BJ (cell line): ENCODE results near the gene CEP104. TPM values are rescaled to one million over a fixed set of nuclear protein-coding genes. Genes with fewer than 3 reads are reported as not detected.

Source experiments
- CTCF ChIA-PET: fragments of 350-600 bp; formaldehyde crosslinking; extraction: SDS; loops from one replicate; lab custom pipeline; 2021; ENCODE audit warnings: antibody characterized with exemption, inconsistent platforms; lab: Yijun Ruan, JAX
- POLR2A ChIA-PET: fragments of 300-600 bp; sonication (Branson Sonifier 250); formaldehyde crosslinking; extraction: SDS; loops from one replicate; lab custom pipeline; 2021; ENCODE audit warnings: antibody characterized with exemption; lab: Charles Lee
- DNase-seq: peaks from one replicate; pipeline ENCODE4 v3.0.0-alpha.2; 2011; ENCODE audit warnings: low read depth
- H3K27me3 ChIP-seq: 2 replicates; pipeline ENCODE4 v1.6.0; 2011; ENCODE audit warnings: low read length; ENCODE audit not compliant: control insufficient read depth, insufficient read depth
- H3K36me3 ChIP-seq: 2 replicates; pipeline ENCODE4 v1.5.1; 2011; ENCODE audit warnings: low read length; ENCODE audit not compliant: control insufficient read depth, insufficient read depth
- H3K4me3 ChIP-seq: 2 replicates; pipeline ENCODE4 v1.5.1; 2011; ENCODE audit warnings: low read depth, mild to moderate bottlenecking, control low read depth, low read length
- polyA plus RNA-seq: library from polyadenylated mRNA; depleted of rRNA; stranded (reverse); fragments of >200 nt; gene quantifications from 2 replicates; pipeline ENCODE4 v1.2.3, GENCODE V29; 2011
- TF ChIP-seq, protein P1 (sequence below): IDR thresholded peaks from 2 replicates; pipeline ENCODE4 v1.5.1; 2011; ENCODE audit warnings: low read depth, mild to moderate bottlenecking, control low read depth, inconsistent platforms, low read length, moderate library complexity; ENCODE audit not compliant: insufficient read depth

CEP104 gene
- polyA plus RNA-seq, 1 experiment, result 19.5 TPM

DNA sequence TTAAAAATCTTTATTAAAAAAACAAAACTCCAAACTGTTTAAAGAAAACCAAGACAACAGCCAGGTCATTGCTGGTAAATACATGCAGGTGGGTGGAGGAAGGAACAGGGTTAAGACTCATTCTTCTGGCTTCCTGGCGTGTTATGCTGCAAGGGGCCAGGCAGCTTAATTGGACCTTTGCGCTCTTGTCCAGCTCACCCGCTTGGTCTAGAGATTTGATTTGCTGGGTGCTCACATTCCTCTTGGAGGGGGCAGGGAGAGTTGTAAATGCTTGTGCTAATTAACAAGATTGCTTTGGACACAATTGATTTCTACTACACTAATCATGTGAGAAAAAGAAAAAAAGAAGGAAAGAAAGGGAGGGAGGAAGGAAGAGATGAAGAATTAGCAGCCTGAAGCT is 10.5 kb downstream of the CEP104 start:
- no peak for DNase-seq
- ChIA-PET CTCF (interaction anchor here (0.6 kb wide), 1 partner anchor 26 kb away, joined by 3 read pairs; no protein-coding TSS in a partner anchor), POLR2A (no interaction called here)
- Histone ChIP-seq H3K36me3 (peaks cover 10% of the 10 kb centered on the region), H3K4me3 (no peak overlapping the region), H3K27me3 (no peaks in the 10 kb centered on the region)
- TF ChIP-seq, protein P1, sequence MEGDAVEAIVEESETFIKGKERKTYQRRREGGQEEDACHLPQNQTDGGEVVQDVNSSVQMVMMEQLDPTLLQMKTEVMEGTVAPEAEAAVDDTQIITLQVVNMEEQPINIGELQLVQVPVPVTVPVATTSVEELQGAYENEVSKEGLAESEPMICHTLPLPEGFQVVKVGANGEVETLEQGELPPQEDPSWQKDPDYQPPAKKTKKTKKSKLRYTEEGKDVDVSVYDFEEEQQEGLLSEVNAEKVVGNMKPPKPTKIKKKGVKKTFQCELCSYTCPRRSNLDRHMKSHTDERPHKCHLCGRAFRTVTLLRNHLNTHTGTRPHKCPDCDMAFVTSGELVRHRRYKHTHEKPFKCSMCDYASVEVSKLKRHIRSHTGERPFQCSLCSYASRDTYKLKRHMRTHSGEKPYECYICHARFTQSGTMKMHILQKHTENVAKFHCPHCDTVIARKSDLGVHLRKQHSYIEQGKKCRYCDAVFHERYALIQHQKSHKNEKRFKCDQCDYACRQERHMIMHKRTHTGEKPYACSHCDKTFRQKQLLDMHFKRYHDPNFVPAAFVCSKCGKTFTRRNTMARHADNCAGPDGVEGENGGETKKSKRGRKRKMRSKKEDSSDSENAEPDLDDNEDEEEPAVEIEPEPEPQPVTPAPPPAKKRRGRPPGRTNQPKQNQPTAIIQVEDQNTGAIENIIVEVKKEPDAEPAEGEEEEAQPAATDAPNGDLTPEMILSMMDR, result no peak

DNA sequence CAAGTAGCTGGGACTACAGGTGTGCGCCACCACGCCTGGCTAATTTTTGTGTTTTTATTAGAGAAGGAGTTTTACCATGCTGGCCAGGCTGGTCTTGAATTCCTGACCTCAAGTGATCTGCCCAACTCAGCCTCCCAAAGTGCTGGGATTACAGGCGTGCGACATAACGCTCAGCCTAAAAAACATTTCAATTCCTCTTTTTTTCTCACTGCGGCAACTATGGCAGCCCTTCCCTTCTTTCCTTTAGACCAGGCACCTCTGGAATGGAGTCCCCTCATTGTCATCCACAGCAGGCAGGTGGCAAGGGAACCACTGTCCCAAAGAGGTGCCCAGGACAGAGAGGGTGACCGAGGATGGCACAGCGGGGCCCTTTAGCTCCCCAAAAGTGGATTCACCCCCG is 14.1 kb downstream of the CEP104 start:
- TF ChIP-seq, protein P1, result no peak
- POLR2A ChIA-PET, result no interaction called here

DNA sequence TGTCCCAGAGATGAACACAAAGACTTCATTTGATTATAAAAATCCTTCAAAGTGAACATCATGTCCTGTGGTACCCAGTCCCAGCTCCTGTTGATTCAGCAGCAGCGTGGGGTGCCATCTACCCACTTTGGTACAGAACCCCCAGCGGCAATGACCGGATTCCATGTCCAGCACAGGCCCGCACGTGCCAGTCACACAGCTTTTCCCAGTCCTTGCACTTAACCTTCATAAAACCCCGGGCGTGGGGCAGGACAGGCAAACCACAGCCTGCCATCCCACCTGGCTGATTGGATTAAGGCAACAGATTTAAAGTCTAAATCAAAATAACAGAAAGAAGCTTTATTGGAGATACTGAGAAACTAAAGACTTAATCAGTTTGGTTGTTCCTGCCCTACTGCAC is 15.5 kb downstream of the CEP104 start:
- no peaks in the 10 kb centered on the region for H3K27me3 ChIP-seq
- no peak for DNase-seq
- peaks cover 17% of the 10 kb centered on the region for H3K36me3 ChIP-seq
- ChIA-PET POLR2A (no interaction called here), CTCF (interaction anchor here (1.2 to 1.4 kb wide), 2 partner anchors 9 to 388 kb away, joined by 3 to 5 read pairs; no protein-coding TSS in a partner anchor)
- TF ChIP-seq, protein P1, result no peak
- H3K4me3 ChIP-seq, result no peak overlapping the region

More for the DNA sequence above, 14.1 kb downstream of the CEP104 start:
- Histone ChIP-seq H3K4me3 (no peak overlapping the region), H3K27me3 (no peaks in the 10 kb centered on the region), H3K36me3 (peaks cover 10% of the 10 kb centered on the region)
- CTCF ChIA-PET, result no interaction called here
- no peak for DNase-seq

DNA sequence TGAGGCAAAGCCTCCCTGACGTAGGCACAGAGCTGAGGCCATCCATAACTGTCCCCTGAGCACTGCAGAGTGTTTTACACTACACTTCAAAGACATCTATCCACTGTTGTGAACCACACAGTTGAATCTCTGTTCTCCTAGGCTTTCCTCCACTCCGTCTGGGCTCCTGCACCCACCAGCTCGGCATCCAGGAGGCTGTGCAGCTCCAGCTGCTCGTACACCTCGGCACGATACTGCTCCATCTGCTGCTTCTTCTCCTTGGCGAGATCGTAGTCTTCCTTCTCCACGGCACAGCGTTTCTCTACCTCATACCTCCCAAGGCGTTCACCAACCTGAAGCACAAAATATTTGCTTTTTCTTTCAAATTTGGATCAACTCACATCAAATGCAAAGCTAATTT is 18.2 kb downstream of the CEP104 start:
- TF ChIP-seq, protein P1, result no peak
- ChIA-PET POLR2A (no interaction called here), CTCF (no interaction called here)
- no peak for DNase-seq
- Histone ChIP-seq H3K4me3 (no peak overlapping the region), H3K27me3 (no peaks in the 10 kb centered on the region), H3K36me3 (peaks cover 22% of the 10 kb centered on the region)

DNA sequence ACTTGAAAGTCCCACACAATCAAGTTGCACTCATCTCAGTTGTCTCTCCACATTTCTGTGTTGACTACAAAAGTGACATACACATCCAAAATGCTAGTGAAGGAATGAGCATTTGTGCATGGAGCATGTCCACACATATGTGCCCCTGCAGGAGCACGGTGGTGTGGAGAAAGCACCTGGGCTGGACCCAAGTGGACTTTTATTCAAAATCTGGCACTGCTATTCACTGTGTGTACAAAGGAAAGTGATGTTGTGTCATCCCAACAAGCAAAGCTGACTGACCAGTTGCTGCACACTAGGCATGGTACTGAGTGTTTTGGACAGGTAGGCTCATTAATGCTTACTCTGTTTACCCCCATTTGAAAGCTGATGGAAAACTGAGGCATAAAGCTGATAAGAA is 19.3 kb downstream of the CEP104 start:
- ChIA-PET POLR2A (no interaction called here), CTCF (no interaction called here)
- no peaks in the 10 kb centered on the region for H3K27me3 ChIP-seq
- TF ChIP-seq, protein P1, result no peak
- peaks cover 22% of the 10 kb centered on the region for H3K36me3 ChIP-seq
- DNase-seq, result no peak
- H3K4me3 ChIP-seq, result no peak overlapping the region
